A673 (cell line): Measurements from ENCODE around the gene AARS1. TPM values are rescaled to one million over a fixed set of nuclear protein-coding genes. Genes with fewer than 3 reads are reported as not detected.
"Not testable (repeated sequence)": the region's sequence is repeated elsewhere in the genome, so short reads cannot be mapped to it uniquely, and the experiment has no call there.

Experiments
- BruUV-seq: library from RNA; stranded (reverse); fragments of 400-500 nt; replicated peaks from 2 replicates; lab custom pipeline; 2021; lab: Mats Ljungman, UMichigan
- CTCF ChIA-PET: fragments of 300-600 bp; sonication (Branson Sonifier 250); formaldehyde crosslinking; loops from one replicate; lab custom pipeline; 2022; ENCODE audit warnings: antibody characterized with exemption; lab: Charles Lee
- POLR2A ChIA-PET: fragments of 300-600 bp; sonication (Branson Sonifier 250); formaldehyde crosslinking; loops from one replicate; lab custom pipeline; 2022; ENCODE audit warnings: antibody characterized with exemption; ENCODE audit not compliant: low non-redundant PET; lab: Charles Lee
- DNase-seq: peaks from one replicate; pipeline ENCODE4 v3.0.0-alpha.2; 2015; ENCODE audit warnings: low spot score
- H3K27ac ChIP-seq: fragments of 200-600 bp; sonication (generic); 2 replicates; pipeline ENCODE4 v1.5.1; 2016; ENCODE audit warnings: mixed run types, low read depth, mild to moderate bottlenecking, mixed read lengths, antibody characterized with exemption, low read length; ENCODE audit not compliant: poor library complexity, severe bottlenecking
- H3K27me3 ChIP-seq: fragments of 200-600 bp; sonication (generic); replicated peaks from 2 replicates; pipeline ENCODE4 v1.6.1; 2017; ENCODE audit warnings: mixed run types, low read depth, mild to moderate bottlenecking, mixed read lengths, antibody characterized with exemption, low read length; ENCODE audit not compliant: insufficient read depth, poor library complexity
- H3K36me3 ChIP-seq: fragments of 200-600 bp; sonication (generic); 2 replicates; pipeline ENCODE4 v1.6.1; 2016; ENCODE audit warnings: mixed run types, mild to moderate bottlenecking, mixed read lengths, antibody characterized with exemption, low read length; ENCODE audit not compliant: insufficient read depth, poor library complexity, severe bottlenecking
- H3K4me1 ChIP-seq: fragments of 200-600 bp; sonication (generic); 2 replicates; pipeline ENCODE4 v1.6.1; 2017; ENCODE audit warnings: mixed run types, mild to moderate bottlenecking, mixed read lengths, antibody characterized with exemption, low read length; ENCODE audit not compliant: insufficient read depth, poor library complexity, severe bottlenecking
- H3K4me3 ChIP-seq: fragments of 200-600 bp; sonication (generic); 2 replicates; pipeline ENCODE4 v1.5.1; 2016; ENCODE audit warnings: low read depth, mixed run types, mild to moderate bottlenecking, mixed read lengths, low read length; ENCODE audit not compliant: poor library complexity, severe bottlenecking
- H3K9me3 ChIP-seq: fragments of 200-600 bp; sonication (generic); 2 replicates; pipeline ENCODE4 v1.6.1; 2016; ENCODE audit warnings: mixed run types, low read depth, mild to moderate bottlenecking, mixed read lengths, antibody characterized with exemption, low read length; ENCODE audit not compliant: poor library complexity, severe bottlenecking
- CTCF ChIP-seq: fragments of 300-800, 200-600 bp; sonication (generic); conservative IDR thresholded peaks from 2 replicates; pipeline ENCODE4 v1.5.1; 2017; ENCODE audit warnings: low read depth, mild to moderate bottlenecking, antibody characterized with exemption, low read length, moderate library complexity, mixed read lengths
- EZH2 ChIP-seq: fragments of 200-600 bp; sonication (generic); IDR thresholded peaks from 2 replicates; pipeline ENCODE4 v1.6.1; 2017; ENCODE audit warnings: borderline replicate concordance, low read depth, mild to moderate bottlenecking, mixed read lengths, antibody characterized with exemption, low read length; ENCODE audit not compliant: poor library complexity, severe bottlenecking
- intact Hi-C: fragments of 100-400 bp; cut with micrococcal nuclease; formaldehyde crosslinking; loops from one replicate; pipeline ENCODE4 v1.10.0; 2022; ENCODE audit not compliant: unreplicated experiment
- total RNA-seq: library from RNA; stranded (reverse); gene quantifications from 2 replicates; pipeline ENCODE4 v1.2.3, GENCODE V29; 2021

AARS1 gene
- total RNA-seq, 1 experiment from 2014 or later = 234 TPM

GRCh38 chr16:70295634-70296033, 6.3 kb upstream of the AARS1 start:
- no peak for DNase-seq
- H3K4me3 ChIP-seq = no peak overlapping the region
- H3K36me3 ChIP-seq = no peaks in the 10 kb centered on the region
- ChIA-PET CTCF (no interaction called here), POLR2A (no interaction called here)
- H3K9me3 ChIP-seq = no peaks in the 10 kb centered on the region
- BruUV-seq = no TSS peak
- peaks cover 4% of the 10 kb centered on the region for H3K4me1 ChIP-seq
- TF ChIP-seq EZH2 (no peak), CTCF (no peak)
- no peak overlapping the region for H3K27ac ChIP-seq
- intact Hi-C loops = no loop called here
- H3K27me3 ChIP-seq = no peaks in the 10 kb centered on the region

GRCh38 chr16:70294385-70295025, 5.2 kb upstream of the AARS1 start:
- no peak overlapping the region for H3K4me3 ChIP-seq
- CTCF ChIA-PET = no interaction called here
- DNase-seq = no peak
- no TSS peak for BruUV-seq
- peaks cover 4% of the 10 kb centered on the region for H3K4me1 ChIP-seq
- no peaks in the 10 kb centered on the region for H3K36me3 ChIP-seq
- intact Hi-C loops = no loop called here
- H3K27ac ChIP-seq = no peak overlapping the region
- H3K27me3 ChIP-seq = no peaks in the 10 kb centered on the region
- no peak for TF ChIP-seq CTCF
- TF ChIP-seq EZH2 = no peak
- H3K9me3 ChIP-seq = no peaks in the 10 kb centered on the region
- POLR2A ChIA-PET = no interaction called here

GRCh38 chr16:70292148-70292547, 2.8 kb upstream of the AARS1 start:
- DNase-seq, H3K27me3 ChIP-seq, POLR2A ChIA-PET, BruUV-seq, H3K36me3 ChIP-seq, H3K9me3 ChIP-seq, H3K4me1 ChIP-seq, H3K27ac ChIP-seq, H3K4me3 ChIP-seq, intact Hi-C loops, CTCF ChIA-PET: not testable (repeated sequence)

GRCh38 chr16:70290949-70291519, 1.7 kb upstream of the AARS1 start:
- TF ChIP-seq EZH2 = no peak
- no peak for TF ChIP-seq CTCF
- POLR2A ChIA-PET = no interaction called here
- Histone ChIP-seq H3K9me3 (no peaks in the 10 kb centered on the region), H3K27me3 (no peaks in the 10 kb centered on the region), H3K36me3 (peaks cover 3% of the 10 kb centered on the region), H3K4me1 (peaks cover 3% of the 10 kb centered on the region), H3K27ac (no peak overlapping the region), H3K4me3 (no peak overlapping the region)
- BruUV-seq = no TSS peak
- intact Hi-C loops = no loop called here
- DNase-seq = no peak
- CTCF ChIA-PET = no interaction called here

- BruUV-seq, H3K9me3 ChIP-seq, CTCF ChIA-PET, H3K27me3 ChIP-seq, DNase-seq: not testable (repeated sequence)
- POLR2A ChIA-PET = interaction anchor here (0.6 to 0.7 kb wide), 2 partner anchors 30 to 1402 kb away, joined by 3 read pairs; no protein-coding TSS in a partner anchor
- Histone ChIP-seq H3K27ac (peak overlapping the region; percentile 100), H3K4me1 (peaks cover 11% of the 10 kb centered on the region), H3K4me3 (peak overlapping the region; percentile 89), H3K36me3 (peaks cover 36% of the 10 kb centered on the region)
- intact Hi-C loops = loop anchor here (5.0 kb wide), 1 partner anchor 235 kb away; the partner anchor contains the start of genes COG4 and SF3B3
Observed at GRCh38 chr16:70287304-70287971, 1.9 kb downstream of the AARS1 start.
